Keratinocyte (primary cell): ENCODE data around the gene SLC66A1. TPM values are rescaled to one million over a fixed set of nuclear protein-coding genes. Genes with fewer than 3 reads are reported as not detected.

ENCODE experiments used
- DNase-seq: peaks from one replicate; pipeline ENCODE4 v3.0.0-alpha.2; 2011; ENCODE audit warnings: low read depth, missing footprints, low spot score
- FAIRE-seq: peaks from 2 replicates; lab custom pipeline; 2011; peaks lifted over from hg19 to GRCh38; lab: Jason Lieb, UNC
- H2AFZ ChIP-seq: 2 replicates; pipeline ENCODE4 v1.6.0; 2012; ENCODE audit warnings: low read length, control low read depth, inconsistent platforms; ENCODE audit not compliant: control insufficient read depth
- H3K27ac ChIP-seq: 2 replicates; pipeline ENCODE4 v1.5.1; 2011; ENCODE audit warnings: low read length; ENCODE audit not compliant: control insufficient read depth, insufficient read depth
- H3K27me3 ChIP-seq: 3 replicates; pipeline ENCODE4 v1.6.0; 2011; ENCODE audit warnings: low read length; ENCODE audit not compliant: control insufficient read depth, insufficient read depth; ENCODE audit errors: extremely low read depth
- H3K36me3 ChIP-seq, 2 experiments: 2 replicates in 1 of 2; 3 replicates in 1 of 2; pipeline ENCODE4 v1.5.1; 2011; ENCODE audit warnings: low read length in 2 of 2, mild to moderate bottlenecking in 1 of 2; ENCODE audit not compliant: control insufficient read depth in 2 of 2, insufficient read depth in 2 of 2; ENCODE audit errors: extremely low read depth in 1 of 2
- H3K4me1 ChIP-seq: 3 replicates; pipeline ENCODE4 v1.5.1; 2011; ENCODE audit warnings: low read length; ENCODE audit not compliant: control insufficient read depth, insufficient read depth; ENCODE audit errors: extremely low read depth
- H3K4me2 ChIP-seq: 3 replicates; pipeline ENCODE4 v1.6.0; 2011; ENCODE audit warnings: low read depth, low read length; ENCODE audit not compliant: control insufficient read depth, insufficient read depth; ENCODE audit errors: extremely low read depth
- H3K4me3 ChIP-seq, 3 experiments: fragments of 200-600 bp in 1 of 3; sonication (generic) in 1 of 3; 2 replicates in 2 of 3; 3 replicates in 1 of 3; pipeline ENCODE4 v1.5.1; 2011 to 2016; ENCODE audit warnings: low read length in 3 of 3, mild to moderate bottlenecking in 3 of 3, control low read depth in 2 of 3, inconsistent platforms in 1 of 3, low read depth in 1 of 3, mixed read lengths in 1 of 3, mixed run types in 1 of 3, moderate library complexity in 1 of 3; ENCODE audit not compliant: control insufficient read depth in 2 of 3, insufficient read depth in 2 of 3; ENCODE audit errors: extremely low read depth in 1 of 3
- H3K79me2 ChIP-seq: 2 replicates; pipeline ENCODE4 v1.6.0; 2012; ENCODE audit warnings: low read length; ENCODE audit not compliant: control insufficient read depth, insufficient read depth
- H3K9ac ChIP-seq: 3 replicates; pipeline ENCODE4 v1.6.0; 2011; ENCODE audit warnings: low read length; ENCODE audit not compliant: control insufficient read depth, insufficient read depth; ENCODE audit errors: extremely low read depth
- H3K9me1 ChIP-seq: 3 replicates; pipeline ENCODE4 v1.6.0; 2011; ENCODE audit warnings: low read length; ENCODE audit not compliant: control insufficient read depth, insufficient read depth; ENCODE audit errors: extremely low read depth
- H3K9me3 ChIP-seq: 2 replicates; pipeline ENCODE4 v1.5.1; 2012; ENCODE audit warnings: low read depth, low read length; ENCODE audit not compliant: control insufficient read depth
- H4K20me1 ChIP-seq: 3 replicates; pipeline ENCODE4 v1.6.0; 2011; ENCODE audit warnings: low read length; ENCODE audit not compliant: control insufficient read depth, insufficient read depth; ENCODE audit errors: extremely low read depth
- EZH2 ChIP-seq: IDR thresholded peaks from one replicate; pipeline ENCODE4 v1.6.1; 2012; ENCODE audit warnings: inconsistent platforms, mild to moderate bottlenecking, low read length, moderate library complexity
- dilution Hi-C: fragments of 300-500 bp; cut with MboI; formaldehyde crosslinking; loops from one replicate; pipeline ENCODE4 v1.7.0; 2020; ENCODE audit warnings: low sequenced_read_pairs; ENCODE audit not compliant: extremely low pct_ligation_motif_present
- polyA plus RNA-seq, 5 experiments: library from polyadenylated mRNA; depleted of rRNA in 3 of 5; stranded (reverse) in 3 of 5; stranded (forward) in 1 of 5; unstranded in 1 of 5; fragments of >200 nt; gene quantifications; 1 replicate in 1 of 5; 2 replicates in 3 of 5; 3 replicates in 1 of 5; pipeline versions ENCODE4 v1.2.1 to v1.2.3, GENCODE V29; 2011 to 2012; ENCODE audit warnings: missing spikeins in 2 of 5, low read depth in 1 of 5, low replicate concordance in 1 of 5
- TF ChIP-seq, protein P1 (sequence below), 3 experiments: IDR thresholded peaks in 1 of 3; conservative IDR thresholded peaks in 1 of 3; optimal IDR thresholded peaks in 1 of 3; 2 replicates in 2 of 3; 3 replicates in 1 of 3; pipeline versions ENCODE3 to v1.5.1; 2011; ENCODE audit warnings: low read length in 3 of 3, mild to moderate bottlenecking in 3 of 3, moderate library complexity in 2 of 3, control low read depth in 1 of 3, inconsistent platforms in 1 of 3; ENCODE audit not compliant: insufficient read depth in 2 of 3; ENCODE audit errors: extremely low read depth in 1 of 3

Gene SLC66A1
- polyA plus RNA-seq, 1 donor (not counting 4 experiments of a cell fraction or from before 2014, with no cell fraction given): 8.0 TPM

- DNase-seq: no peak
- Histone ChIP-seq H3K27ac (no peak overlapping the region), H4K20me1 (peaks cover 4% of the 10 kb centered on the region), H3K9me1 (no peaks in the 10 kb centered on the region), H3K9ac (no peak overlapping the region), H3K4me1 (peaks cover 2% of the 10 kb centered on the region), H3K4me2 (no peak overlapping the region), H3K4me3 (no peak overlapping the region), H3K27me3 (no peaks in the 10 kb centered on the region), H2AFZ (no peak overlapping the region), H3K9me3 (no peaks in the 10 kb centered on the region), H3K36me3 (peaks cover 26 to 30% of the 10 kb centered on the region in 2 experiments), H3K79me2 (no peaks in the 10 kb centered on the region)
- dilution Hi-C loops: no loop called here
- no peak for FAIRE-seq
- TF ChIP-seq, protein P1, sequence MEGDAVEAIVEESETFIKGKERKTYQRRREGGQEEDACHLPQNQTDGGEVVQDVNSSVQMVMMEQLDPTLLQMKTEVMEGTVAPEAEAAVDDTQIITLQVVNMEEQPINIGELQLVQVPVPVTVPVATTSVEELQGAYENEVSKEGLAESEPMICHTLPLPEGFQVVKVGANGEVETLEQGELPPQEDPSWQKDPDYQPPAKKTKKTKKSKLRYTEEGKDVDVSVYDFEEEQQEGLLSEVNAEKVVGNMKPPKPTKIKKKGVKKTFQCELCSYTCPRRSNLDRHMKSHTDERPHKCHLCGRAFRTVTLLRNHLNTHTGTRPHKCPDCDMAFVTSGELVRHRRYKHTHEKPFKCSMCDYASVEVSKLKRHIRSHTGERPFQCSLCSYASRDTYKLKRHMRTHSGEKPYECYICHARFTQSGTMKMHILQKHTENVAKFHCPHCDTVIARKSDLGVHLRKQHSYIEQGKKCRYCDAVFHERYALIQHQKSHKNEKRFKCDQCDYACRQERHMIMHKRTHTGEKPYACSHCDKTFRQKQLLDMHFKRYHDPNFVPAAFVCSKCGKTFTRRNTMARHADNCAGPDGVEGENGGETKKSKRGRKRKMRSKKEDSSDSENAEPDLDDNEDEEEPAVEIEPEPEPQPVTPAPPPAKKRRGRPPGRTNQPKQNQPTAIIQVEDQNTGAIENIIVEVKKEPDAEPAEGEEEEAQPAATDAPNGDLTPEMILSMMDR (optimal IDR thresholded peaks at IDR 0.05 in 1 of 3, IDR thresholded peaks at IDR 0.05 in 1 of 3, conservative IDR thresholded peaks at IDR 0.05 in 1 of 3; ENCODE audit: extremely low read depth in 1 of 3, insufficient read depth in 2 of 3, low read length in 3 of 3): no peak
- no peak for TF ChIP-seq EZH2
Observed at GRCh38 chr1:19339214-19339861, 27.2 kb downstream of the SLC66A1 start.

GRCh38 chr1:19340387-19340937 is 28.3 kb downstream of the SLC66A1 start:
- no peaks in the 10 kb centered on the region for H3K9me3 ChIP-seq
- H3K4me3 ChIP-seq: no peak overlapping the region
- H3K36me3 ChIP-seq: peaks cover 30 to 35% of the 10 kb centered on the region in 2 experiments
- no peaks in the 10 kb centered on the region for H3K9me1 ChIP-seq
- dilution Hi-C loops: no loop called here
- FAIRE-seq (no peak), DNase-seq (no peak)
- no peak overlapping the region for H3K27ac ChIP-seq
- no peak for TF ChIP-seq EZH2
- TF ChIP-seq, protein P1 (optimal IDR thresholded peaks at IDR 0.05 in 1 of 3, IDR thresholded peaks at IDR 0.05 in 1 of 3, conservative IDR thresholded peaks at IDR 0.05 in 1 of 3; ENCODE audit: extremely low read depth in 1 of 3, insufficient read depth in 2 of 3, low read length in 3 of 3): no peak
- H2AFZ ChIP-seq: no peak overlapping the region
- H3K9ac ChIP-seq: no peak overlapping the region
- no peak overlapping the region for H3K4me2 ChIP-seq
- H4K20me1 ChIP-seq: peaks cover 4% of the 10 kb centered on the region
- no peaks in the 10 kb centered on the region for H3K79me2 ChIP-seq
- no peaks in the 10 kb centered on the region for H3K27me3 ChIP-seq
- H3K4me1 ChIP-seq: peaks cover 2% of the 10 kb centered on the region
